Measurements from ENCODE around the gene PRRX1.

DNA sequence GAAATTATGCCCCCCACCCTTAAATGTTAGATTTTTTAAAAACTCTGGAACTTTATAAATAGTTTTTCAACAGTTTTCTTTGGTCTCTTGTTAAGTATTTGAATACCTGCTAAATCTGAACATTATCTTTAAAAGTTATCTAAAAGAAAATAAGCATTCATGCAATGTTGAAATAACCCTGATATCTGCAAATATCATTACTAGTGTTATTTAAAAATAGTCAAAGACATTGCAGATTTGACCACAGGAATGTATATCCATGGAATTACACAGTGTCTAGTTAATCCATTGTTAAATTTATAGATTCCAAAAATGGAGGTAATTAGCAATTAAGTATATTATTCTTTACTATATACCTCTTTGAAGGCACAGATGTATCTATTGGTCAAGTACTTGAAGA is 42.0 kb downstream of the PRRX1 start:
- TF ChIP-seq ZNF274 (IDR thresholded peaks at IDR 0.05; ENCODE audit: low read depth, low read length) (no peak), SUZ12 (IDR thresholded peaks at IDR 0.05; ENCODE audit: extremely low read depth, insufficient read depth, insufficient read length) (no peak)
